A673 (cell line): Measurements from ENCODE around the gene DNAH10. TPM values are rescaled to one million over a fixed set of nuclear protein-coding genes. Genes with fewer than 3 reads are reported as not detected.

Experiments
- BruUV-seq: library from RNA; stranded (reverse); fragments of 400-500 nt; replicated peaks from 2 replicates; lab custom pipeline; 2021; lab: Mats Ljungman, UMichigan
- CTCF ChIA-PET: fragments of 300-600 bp; sonication (Branson Sonifier 250); formaldehyde crosslinking; loops from one replicate; lab custom pipeline; 2022; ENCODE audit warnings: antibody characterized with exemption; lab: Charles Lee
- POLR2A ChIA-PET: fragments of 300-600 bp; sonication (Branson Sonifier 250); formaldehyde crosslinking; loops from one replicate; lab custom pipeline; 2022; ENCODE audit warnings: antibody characterized with exemption; ENCODE audit not compliant: low non-redundant PET; lab: Charles Lee
- DNase-seq: peaks from one replicate; pipeline ENCODE4 v3.0.0-alpha.2; 2015; ENCODE audit warnings: low spot score
- H3K27ac ChIP-seq: fragments of 200-600 bp; sonication (generic); 2 replicates; pipeline ENCODE4 v1.5.1; 2016; ENCODE audit warnings: mixed run types, low read depth, mild to moderate bottlenecking, mixed read lengths, antibody characterized with exemption, low read length; ENCODE audit not compliant: poor library complexity, severe bottlenecking
- H3K27me3 ChIP-seq: fragments of 200-600 bp; sonication (generic); replicated peaks from 2 replicates; pipeline ENCODE4 v1.6.1; 2017; ENCODE audit warnings: mixed run types, low read depth, mild to moderate bottlenecking, mixed read lengths, antibody characterized with exemption, low read length; ENCODE audit not compliant: insufficient read depth, poor library complexity
- H3K36me3 ChIP-seq: fragments of 200-600 bp; sonication (generic); 2 replicates; pipeline ENCODE4 v1.6.1; 2016; ENCODE audit warnings: mixed run types, mild to moderate bottlenecking, mixed read lengths, antibody characterized with exemption, low read length; ENCODE audit not compliant: insufficient read depth, poor library complexity, severe bottlenecking
- H3K4me1 ChIP-seq: fragments of 200-600 bp; sonication (generic); 2 replicates; pipeline ENCODE4 v1.6.1; 2017; ENCODE audit warnings: mixed run types, mild to moderate bottlenecking, mixed read lengths, antibody characterized with exemption, low read length; ENCODE audit not compliant: insufficient read depth, poor library complexity, severe bottlenecking
- H3K4me3 ChIP-seq: fragments of 200-600 bp; sonication (generic); 2 replicates; pipeline ENCODE4 v1.5.1; 2016; ENCODE audit warnings: low read depth, mixed run types, mild to moderate bottlenecking, mixed read lengths, low read length; ENCODE audit not compliant: poor library complexity, severe bottlenecking
- H3K9me3 ChIP-seq: fragments of 200-600 bp; sonication (generic); 2 replicates; pipeline ENCODE4 v1.6.1; 2016; ENCODE audit warnings: mixed run types, low read depth, mild to moderate bottlenecking, mixed read lengths, antibody characterized with exemption, low read length; ENCODE audit not compliant: poor library complexity, severe bottlenecking
- EZH2 ChIP-seq: fragments of 200-600 bp; sonication (generic); IDR thresholded peaks from 2 replicates; pipeline ENCODE4 v1.6.1; 2017; ENCODE audit warnings: borderline replicate concordance, low read depth, mild to moderate bottlenecking, mixed read lengths, antibody characterized with exemption, low read length; ENCODE audit not compliant: poor library complexity, severe bottlenecking
- intact Hi-C: fragments of 100-400 bp; cut with micrococcal nuclease; formaldehyde crosslinking; loops from one replicate; pipeline ENCODE4 v1.10.0; 2022; ENCODE audit not compliant: unreplicated experiment
- total RNA-seq: library from RNA; stranded (reverse); gene quantifications from 2 replicates; pipeline ENCODE4 v1.2.3, GENCODE V29; 2021
- TF ChIP-seq, protein P1 (sequence below): fragments of 300-800, 200-600 bp; sonication (generic); conservative IDR thresholded peaks from 2 replicates; pipeline ENCODE4 v1.5.1; 2017; ENCODE audit warnings: low read depth, mild to moderate bottlenecking, antibody characterized with exemption, low read length, moderate library complexity, mixed read lengths

The DNAH10 gene
- total RNA-seq, 1 experiment from 2014 or later: 1.1 TPM

DNA sequence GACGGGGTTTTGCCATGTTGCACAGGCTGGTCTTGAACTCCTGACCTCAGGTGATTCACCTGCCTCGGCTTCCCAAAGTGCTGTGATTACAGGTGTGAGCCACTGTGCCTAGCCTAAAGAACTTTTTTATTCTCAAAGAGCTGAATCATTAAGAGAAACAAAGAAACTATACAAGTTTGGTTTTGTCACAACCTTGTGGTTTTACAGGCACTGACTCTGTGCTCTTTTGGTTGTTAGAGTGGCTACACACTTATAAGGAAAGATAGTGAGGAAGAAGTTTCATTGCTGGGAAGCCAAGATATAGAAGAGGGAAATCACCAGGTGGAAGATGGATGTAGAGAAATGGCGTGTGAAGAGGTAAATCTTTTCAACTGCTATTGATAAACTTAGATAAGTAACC, 10.1 kb upstream of the DNAH10 start:
- Histone ChIP-seq H3K36me3 (peaks cover 39% of the 10 kb centered on the region), H3K4me3 (no peak overlapping the region), H3K27me3 (no peaks in the 10 kb centered on the region), H3K4me1 (no peaks in the 10 kb centered on the region), H3K9me3 (no peaks in the 10 kb centered on the region), H3K27ac (no peak overlapping the region)
- TF ChIP-seq, protein P1, sequence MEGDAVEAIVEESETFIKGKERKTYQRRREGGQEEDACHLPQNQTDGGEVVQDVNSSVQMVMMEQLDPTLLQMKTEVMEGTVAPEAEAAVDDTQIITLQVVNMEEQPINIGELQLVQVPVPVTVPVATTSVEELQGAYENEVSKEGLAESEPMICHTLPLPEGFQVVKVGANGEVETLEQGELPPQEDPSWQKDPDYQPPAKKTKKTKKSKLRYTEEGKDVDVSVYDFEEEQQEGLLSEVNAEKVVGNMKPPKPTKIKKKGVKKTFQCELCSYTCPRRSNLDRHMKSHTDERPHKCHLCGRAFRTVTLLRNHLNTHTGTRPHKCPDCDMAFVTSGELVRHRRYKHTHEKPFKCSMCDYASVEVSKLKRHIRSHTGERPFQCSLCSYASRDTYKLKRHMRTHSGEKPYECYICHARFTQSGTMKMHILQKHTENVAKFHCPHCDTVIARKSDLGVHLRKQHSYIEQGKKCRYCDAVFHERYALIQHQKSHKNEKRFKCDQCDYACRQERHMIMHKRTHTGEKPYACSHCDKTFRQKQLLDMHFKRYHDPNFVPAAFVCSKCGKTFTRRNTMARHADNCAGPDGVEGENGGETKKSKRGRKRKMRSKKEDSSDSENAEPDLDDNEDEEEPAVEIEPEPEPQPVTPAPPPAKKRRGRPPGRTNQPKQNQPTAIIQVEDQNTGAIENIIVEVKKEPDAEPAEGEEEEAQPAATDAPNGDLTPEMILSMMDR: no peak
- no peak for TF ChIP-seq EZH2
- ChIA-PET CTCF (no interaction called here), POLR2A (no interaction called here)
- BruUV-seq: no TSS peak
- intact Hi-C loops: no loop called here
- no peak for DNase-seq

DNA sequence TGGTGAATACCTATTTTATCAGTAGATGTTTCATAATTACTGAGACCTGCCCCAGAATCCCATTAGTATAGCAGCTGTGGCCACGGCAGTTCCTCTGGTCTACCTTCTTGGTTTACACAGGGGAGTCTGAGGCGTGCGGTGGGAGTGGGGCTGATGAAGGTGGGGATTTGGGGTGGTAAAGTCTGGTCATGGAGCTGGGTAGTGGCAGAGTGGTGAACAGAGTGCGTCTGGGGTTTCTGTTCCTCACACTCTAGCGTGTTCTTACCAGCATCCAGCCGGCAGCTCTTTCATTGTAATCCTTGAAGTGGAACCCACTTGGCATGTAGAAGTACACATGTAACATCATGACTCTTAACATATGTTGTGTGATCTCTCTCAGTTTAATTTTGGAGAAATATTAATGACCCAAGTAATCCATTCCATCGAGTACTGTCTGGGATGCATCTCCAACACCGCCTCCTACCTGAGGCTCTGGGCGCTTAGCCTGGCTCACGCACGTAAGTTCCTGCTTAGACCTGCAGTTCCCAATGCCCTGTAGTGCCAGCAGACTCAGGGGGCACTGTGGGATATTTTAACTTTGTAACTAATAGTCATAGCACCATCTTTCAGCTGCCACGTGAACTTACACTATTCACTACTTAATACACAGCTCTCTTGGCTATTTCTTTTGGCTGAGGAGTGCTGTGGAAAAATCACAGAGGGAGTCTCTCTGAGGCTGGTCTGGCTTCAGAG, 7.9 kb upstream of the DNAH10 start:
- Histone ChIP-seq H3K27ac (no peak overlapping the region), H3K9me3 (no peaks in the 10 kb centered on the region), H3K36me3 (peaks cover 38% of the 10 kb centered on the region), H3K27me3 (no peaks in the 10 kb centered on the region), H3K4me3 (no peak overlapping the region), H3K4me1 (no peaks in the 10 kb centered on the region)
- ChIA-PET CTCF (interaction anchor here (0.5 kb wide), 1 partner anchor 473 kb away, joined by 3 read pairs; no protein-coding TSS in a partner anchor), POLR2A (no interaction called here)
- TF ChIP-seq, protein P1: no peak
- no peak for TF ChIP-seq EZH2
- DNase-seq: no peak
- intact Hi-C loops: no loop called here
- BruUV-seq: no TSS peak

GRCh38 chr12:123757561-123757960, 4.5 kb upstream of the DNAH10 start:
- ChIA-PET POLR2A (no interaction called here), CTCF (no interaction called here)
- no peaks in the 10 kb centered on the region for H3K4me1 ChIP-seq

More at GRCh38 chr12:123757561-123757960, 4.5 kb upstream of the DNAH10 start:
- BruUV-seq: no TSS peak
- no peaks in the 10 kb centered on the region for H3K27me3 ChIP-seq
- no peak overlapping the region for H3K27ac ChIP-seq
- H3K4me3 ChIP-seq: no peak overlapping the region
- TF ChIP-seq, protein P1: no peak
- no peak for TF ChIP-seq EZH2
- H3K36me3 ChIP-seq: peaks cover 15% of the 10 kb centered on the region
- intact Hi-C loops: no loop called here
- no peaks in the 10 kb centered on the region for H3K9me3 ChIP-seq
- no peak for DNase-seq
